GM12875 (cell line): ENCODE results near the gene SFTPA2.
A peak's percentile ranks its signal among the peaks of the same experiment; 100 is the strongest.
"Not testable (repeated sequence)": the region's sequence is repeated elsewhere in the genome, so short reads cannot be mapped to it uniquely, and the experiment has no call there.

ENCODE experiments used
- H3K4me3 ChIP-seq: one replicate; pipeline ENCODE4 v1.5.1; 2011; ENCODE audit warnings: low read depth, low read length, control low read depth
- CTCF ChIP-seq: IDR thresholded peaks from 2 replicates; pipeline ENCODE4 v1.5.1; 2011; ENCODE audit warnings: low read depth, mild to moderate bottlenecking, control low read depth, inconsistent platforms, low read length, moderate library complexity, borderline replicate concordance; ENCODE audit not compliant: insufficient read depth

The SFTPA2 gene

GRCh38 chr10:79582096-79582495, 21.9 kb upstream of the SFTPA2 start:
- no peak for TF ChIP-seq CTCF
- no peak overlapping the region for H3K4me3 ChIP-seq

GRCh38 chr10:79581044-79581443, 20.8 kb upstream of the SFTPA2 start:
- TF ChIP-seq CTCF, result no peak
- H3K4me3 ChIP-seq, result no peak overlapping the region

- no peak overlapping the region for H3K4me3 ChIP-seq
- TF ChIP-seq CTCF, result no peak
Measured at GRCh38 chr10:79579361-79579760, 19.2 kb upstream of the SFTPA2 start.

- not testable (repeated sequence) for H3K4me3 ChIP-seq
Measured at GRCh38 chr10:79570624-79571023, 10.4 kb upstream of the SFTPA2 start.

- no peak for TF ChIP-seq CTCF
- H3K4me3 ChIP-seq, result no peak overlapping the region
Measured at GRCh38 chr10:79563426-79563825, 3.2 kb upstream of the SFTPA2 start.

- TF ChIP-seq CTCF, result peak; percentile 90
- no peak overlapping the region for H3K4me3 ChIP-seq
Measured at GRCh38 chr10:79562135-79562756, 2.0 kb upstream of the SFTPA2 start.

- TF ChIP-seq CTCF, result no peak
- H3K4me3 ChIP-seq, result no peak overlapping the region
Measured at GRCh38 chr10:79561257-79561656, 1.1 kb upstream of the SFTPA2 start.

GRCh38 chr10:79559726-79560125, 481 bp downstream of the SFTPA2 start:
- no peak for TF ChIP-seq CTCF
- H3K4me3 ChIP-seq, result no peak overlapping the region

- H3K4me3 ChIP-seq, result not testable (repeated sequence)
Measured at GRCh38 chr10:79556961-79557360, 3.2 kb downstream of the SFTPA2 start.
